Activated CD4-positive, alpha-beta T cell treated with anti-CD3 and anti-CD28 coated beads, Interleukin-2, Interleukin-6, amounts not matched to agents 100 ng/mL and 50 ng/mL, durations not matched to agents 16 hours and 8 hours (primary cell): ENCODE measurements around the gene OR51A7.
"Not testable (repeated sequence)": the region's sequence is repeated elsewhere in the genome, so short reads cannot be mapped to it uniquely, and the experiment has no call there.

Source experiments
- DNase-seq: peaks from one replicate; pipeline ENCODE4 v3.0.0-alpha.2; 2020

Gene OR51A7

GRCh38 chr11:4903484-4903883, at the start of gene OR51A7:
Gene OR51A7 (plus strand): TSS chr11:4903783. CDS start chr11:4907370, 3,587 bp downstream.
- DNase-seq: no peak

- DNase-seq: not testable (repeated sequence)
These were observed 49.3 kb upstream of the OR51A7 start for GRCh38 chr11:4854286-4854685.

- no peak for DNase-seq
These were observed 40.9 kb upstream of the OR51A7 start for GRCh38 chr11:4862447-4863236.

- DNase-seq: no peak
These were observed 39.7 kb upstream of the OR51A7 start for GRCh38 chr11:4863876-4864275.

GRCh38 chr11:4865855-4866254, 37.7 kb upstream of the OR51A7 start:
- no peak for DNase-seq

GRCh38 chr11:4881188-4881587, 22.4 kb upstream of the OR51A7 start:
- DNase-seq: no peak

- no peak for DNase-seq
These were observed 21.6 kb upstream of the OR51A7 start, which contains the start of gene OR51T1 for GRCh38 chr11:4881860-4882500. Gene OR51T1 (plus strand): TSS chr11:4881900. CDS start chr11:4881900, 0 bp downstream.

GRCh38 chr11:4882543-4882942, 21.0 kb upstream of the OR51A7 start:
- DNase-seq: no peak

- no peak for DNase-seq
These were observed 19.2 kb upstream of the OR51A7 start for GRCh38 chr11:4884361-4884760.

GRCh38 chr11:4886186-4886585, 17.4 kb upstream of the OR51A7 start:
- no peak for DNase-seq

- DNase-seq: no peak
These were observed 16.0 kb upstream of the OR51A7 start for GRCh38 chr11:4887591-4887990.

- DNase-seq: no peak
These were observed 13.3 kb upstream of the OR51A7 start for GRCh38 chr11:4890279-4890678.

GRCh38 chr11:4891996-4892640, 11.5 kb upstream of the OR51A7 start:
- DNase-seq: no peak

GRCh38 chr11:4916581-4916980, 13.0 kb downstream of the OR51A7 start:
- DNase-seq: no peak

- no peak for DNase-seq
These were observed 15.7 kb downstream of the OR51A7 start, which contains the start of gene OR51G2 for GRCh38 chr11:4919250-4919649. Gene OR51G2 (minus strand): TSS chr11:4919350. CDS start chr11:4915663, 3,687 bp downstream.

- DNase-seq: no peak
These were observed 18.2 kb downstream of the OR51A7 start for GRCh38 chr11:4921796-4922195.

GRCh38 chr11:4922304-4922703, 18.7 kb downstream of the OR51A7 start:
- no peak for DNase-seq

GRCh38 chr11:4924239-4924638, 20.7 kb downstream of the OR51A7 start, which contains the start of gene OR51G1:
Gene OR51G1 (minus strand): TSS chr11:4924339. CDS start chr11:4924339, 0 bp downstream.
- no peak for DNase-seq

- no peak for DNase-seq
These were observed 23.0 kb downstream of the OR51A7 start for GRCh38 chr11:4926608-4927007.

GRCh38 chr11:4932751-4933150, 29.2 kb downstream of the OR51A7 start:
- no peak for DNase-seq

- no peak for DNase-seq
These were observed 33.2 kb downstream of the OR51A7 start for GRCh38 chr11:4936745-4937144.

GRCh38 chr11:4947505-4947904, 43.9 kb downstream of the OR51A7 start, which contains the start of gene OR51A4:
Gene OR51A4 (minus strand): TSS chr11:4947605. CDS start chr11:4947100, 505 bp downstream.
- no peak for DNase-seq

- DNase-seq: not testable (repeated sequence)
These were observed 52.0 kb downstream of the OR51A7 start, which contains the start of gene OR51A2 for GRCh38 chr11:4955613-4956012. Gene OR51A2 (minus strand): TSS chr11:4955713. CDS start chr11:4955713, 0 bp downstream.
